Activated T-helper 9 cell treated with anti-CD3 and anti-CD28 coated beads, Interleukin-2, amount 50 U/mL, for 16 hours (primary cell): Measurements from ENCODE around the gene AKT3.

Experiments
- DNase-seq: peaks from one replicate; pipeline ENCODE4 v3.0.0-alpha.2; 2020; ENCODE audit warnings: low read depth

AKT3 gene

GRCh38 chr1:243507001-243507671, 342.9 kb downstream of the AKT3 start:
- no peak for DNase-seq

- DNase-seq: no peak
These were observed 343.9 kb downstream of the AKT3 start for GRCh38 chr1:243505986-243506689.

DNA sequence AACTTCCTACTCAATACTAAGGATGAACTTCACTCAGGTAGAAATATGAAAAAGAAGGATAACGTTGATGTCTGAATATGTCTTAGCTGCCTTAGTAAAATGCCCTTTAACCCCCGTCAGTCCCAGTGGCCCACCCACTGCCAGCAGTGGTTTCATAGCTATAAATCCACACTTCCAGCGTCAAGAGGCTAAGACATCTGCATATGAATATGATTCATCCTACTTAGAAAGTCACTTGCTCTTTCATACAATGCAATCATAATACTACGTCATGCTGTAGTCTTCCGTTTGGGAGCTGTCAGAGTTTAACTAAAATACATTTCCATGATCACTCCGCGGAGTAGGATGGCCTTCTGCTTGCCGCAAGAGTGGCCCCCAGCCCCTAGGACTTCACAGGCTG, 346.9 kb downstream of the AKT3 start:
- no peak for DNase-seq

GRCh38 chr1:243501002-243501401, 349.0 kb downstream of the AKT3 start:
- no peak for DNase-seq

- DNase-seq: no peak
These were observed 349.5 kb downstream of the AKT3 start for GRCh38 chr1:243500512-243500911.

DNA sequence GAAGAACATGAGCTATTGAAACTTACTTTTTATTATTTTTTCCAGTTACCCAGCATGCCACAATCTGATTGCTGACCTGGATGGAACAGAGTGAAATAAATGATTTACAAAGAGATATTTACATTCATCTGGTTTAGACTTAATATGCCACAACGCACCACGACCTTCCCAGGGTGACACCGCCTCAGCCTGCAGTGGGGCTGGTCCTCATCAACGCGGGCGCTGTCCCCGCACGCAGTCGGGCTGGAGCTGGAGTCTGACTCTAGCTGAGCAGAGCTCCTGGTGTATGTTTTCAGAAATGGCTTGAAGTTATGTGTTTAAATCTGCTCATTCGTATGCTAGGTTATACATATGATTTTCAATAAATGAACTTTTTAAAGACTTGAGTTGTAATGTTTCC, 350.3 kb downstream of the AKT3 start:
- DNase-seq: no peak

GRCh38 chr1:243499248-243499647, 350.8 kb downstream of the AKT3 start:
- DNase-seq: no peak

GRCh38 chr1:243497939-243498681, 351.9 kb downstream of the AKT3 start:
- DNase-seq: no peak

- DNase-seq: no peak
These were observed 353.2 kb downstream of the AKT3 start for GRCh38 chr1:243496806-243497205.

GRCh38 chr1:243496187-243496646, 353.8 kb downstream of the AKT3 start:
- DNase-seq: no peak

DNA sequence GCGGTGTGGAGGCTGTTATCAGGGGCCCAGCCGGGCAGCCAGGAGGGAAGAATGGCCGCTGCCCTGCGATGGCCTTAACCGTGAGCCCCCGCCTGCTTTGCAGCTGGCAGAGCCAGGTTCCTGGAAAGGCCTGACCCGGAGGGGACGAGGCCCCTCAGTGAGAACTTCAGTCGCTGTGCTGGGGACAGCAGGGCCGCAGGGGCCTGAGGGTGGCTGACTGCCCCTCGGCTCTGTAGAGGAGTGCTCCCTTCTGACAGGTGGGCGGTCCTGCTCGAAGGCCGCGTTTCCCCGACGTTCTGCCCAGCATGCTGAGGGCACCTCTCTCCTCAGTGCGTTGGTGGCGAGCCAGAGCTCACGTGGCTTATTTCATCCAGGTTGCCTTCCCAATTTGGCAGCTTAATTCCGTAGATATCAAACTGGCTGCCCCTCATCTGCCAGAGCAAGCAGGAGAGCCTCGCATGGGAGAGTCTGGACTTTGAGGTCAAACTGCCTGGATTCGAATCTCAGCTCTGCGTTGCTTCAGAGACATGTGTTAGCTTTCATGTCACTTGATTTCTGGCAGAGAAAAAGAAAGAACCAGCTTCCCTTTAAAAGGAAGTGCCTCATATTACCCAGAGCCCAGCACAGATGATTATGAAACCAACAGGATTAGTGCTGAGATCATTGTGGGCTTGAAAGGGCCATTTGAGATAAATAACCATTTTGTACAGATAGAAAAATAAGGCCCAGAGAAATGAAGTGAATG, 354.4 kb downstream of the AKT3 start:
- no peak for DNase-seq

- DNase-seq: no peak
These were observed 355.2 kb downstream of the AKT3 start for GRCh38 chr1:243494741-243495431.

- no peak for DNase-seq
These were observed 356.6 kb downstream of the AKT3 start for GRCh38 chr1:243493156-243494129.

DNA sequence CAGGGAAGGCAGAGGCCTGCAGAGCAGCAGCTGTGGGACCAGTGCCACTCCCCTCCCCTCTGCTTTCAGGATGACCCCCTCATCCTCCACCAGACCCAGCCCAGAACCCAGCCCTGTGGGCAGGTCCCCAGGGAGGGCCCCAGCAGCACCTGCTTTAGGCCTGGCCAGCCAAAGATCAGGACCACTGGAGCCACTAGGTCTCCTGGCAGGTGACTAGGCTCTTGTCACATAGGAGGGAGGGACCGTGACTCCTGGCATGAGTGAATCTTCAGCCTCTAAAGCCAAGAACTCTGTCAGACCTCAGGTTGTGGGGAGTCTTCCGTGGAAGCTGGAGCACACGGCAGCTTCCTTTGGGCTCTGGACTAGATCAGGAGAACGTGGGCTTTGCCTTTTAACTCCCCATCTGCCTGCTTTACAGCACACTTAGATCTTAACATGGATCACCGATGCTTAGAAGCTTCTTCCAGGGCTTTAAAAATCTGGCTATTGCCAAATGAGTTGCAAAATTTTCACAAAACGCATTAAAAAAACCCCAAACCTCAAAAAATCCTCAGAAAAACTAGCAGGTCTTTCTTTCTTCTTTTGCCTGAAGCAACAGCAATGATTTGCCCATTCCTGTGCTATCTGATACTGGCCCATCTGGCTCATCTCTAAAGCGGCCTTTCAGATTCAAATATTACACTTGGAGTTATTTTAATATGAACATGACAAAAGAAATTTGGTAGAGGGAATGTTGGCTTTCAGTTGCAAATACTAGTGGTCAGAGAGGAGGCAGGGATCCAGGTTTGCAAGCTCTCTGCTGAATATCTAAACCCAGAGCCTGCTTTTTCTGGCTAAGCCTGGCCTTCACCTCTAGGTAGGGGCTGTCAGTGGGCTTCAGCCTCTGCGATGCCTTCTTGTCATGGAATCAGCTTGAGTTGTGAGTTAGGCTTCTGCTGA, 359.0 kb downstream of the AKT3 start:
- no peak for DNase-seq

- DNase-seq: no peak
These were observed 360.1 kb downstream of the AKT3 start for GRCh38 chr1:243489681-243490546.

GRCh38 chr1:243489158-243489527, 360.9 kb downstream of the AKT3 start:
- no peak for DNase-seq

- DNase-seq: no peak
These were observed 361.4 kb downstream of the AKT3 start for GRCh38 chr1:243488459-243489157.
